H1 (cell line): ENCODE measurements around the gene FMNL2. TPM values are rescaled to one million over a fixed set of nuclear protein-coding genes. Genes with fewer than 3 reads are reported as not detected.

Source experiments
- BACH1 ChIP-seq: IDR thresholded peaks from 2 replicates; pipeline ENCODE4 v1.6.1; 2012; ENCODE audit warnings: low read length, improper control_type of control experiment
- CTBP2 ChIP-seq: IDR thresholded peaks from 2 replicates; pipeline ENCODE4 v1.7.0; 2011; ENCODE audit warnings: borderline replicate concordance, mild to moderate bottlenecking, moderate library complexity, mixed read lengths, low read length; ENCODE audit not compliant: insufficient read depth, insufficient read length
- MAFK ChIP-seq: IDR thresholded peaks from 2 replicates; pipeline ENCODE4 v1.6.1; 2012; ENCODE audit warnings: low read depth, mild to moderate bottlenecking, improper control_type of control experiment, low read length
- NANOG ChIP-seq: IDR thresholded peaks from 2 replicates; pipeline ENCODE4 v1.6.1; 2011; ENCODE audit warnings: low read length, low read depth, mild to moderate bottlenecking, inconsistent platforms; ENCODE audit not compliant: insufficient read depth, poor library complexity, severe bottlenecking
- RAD21 ChIP-seq, 2 experiments: IDR thresholded peaks in 1 of 2; conservative IDR thresholded peaks in 1 of 2; 2 replicates each; pipeline ENCODE4 v1.6.1; 2011; ENCODE audit warnings: low read depth in 2 of 2, low read length in 2 of 2, improper control_type of control experiment in 1 of 2, inconsistent platforms in 1 of 2, mild to moderate bottlenecking in 1 of 2, moderate library complexity in 1 of 2
- SIN3A ChIP-seq, 2 experiments: IDR thresholded peaks in 1 of 2; conservative IDR thresholded peaks in 1 of 2; 2 replicates each; pipeline ENCODE4 v1.6.1; 2011 to 2012; ENCODE audit warnings: low read length in 2 of 2, improper control_type of control experiment in 1 of 2, low read depth in 1 of 2, mild to moderate bottlenecking in 1 of 2
- polyA plus RNA-seq, 7 experiments: library from polyadenylated mRNA; depleted of rRNA in 3 of 7; stranded (reverse) in 5 of 7; unstranded in 2 of 7; fragments of >200 nt in 5 of 7; fragments of 200-250 nt in 2 of 7; gene quantifications; 1 replicate in 5 of 7; 2 replicates in 1 of 7; 4 replicates in 1 of 7; pipeline versions ENCODE4 v1.2.1 to v1.2.3, GENCODE V29; 2011 to 2013; ENCODE audit warnings: missing spikeins in 2 of 7, mixed read lengths in 2 of 7
- total RNA-seq: library from RNA; stranded (reverse); fragmentation: NEBNext Ultra II Directional; extraction: Animal tissue kit (Norgen Biotek cat#: 25700); gene quantifications from 2 replicates; pipeline ENCODE4 v1.2.1, GENCODE V29; 2021
- TF ChIP-seq, protein P1 (sequence below), 3 experiments: IDR thresholded peaks; 1 replicate in 2 of 3; 2 replicates in 1 of 3; pipeline versions ENCODE4 v1.5.1 to v1.6.1; 2011; ENCODE audit warnings: low read length in 3 of 3, mild to moderate bottlenecking in 3 of 3, inconsistent platforms in 2 of 3, low read depth in 1 of 3, moderate library complexity in 1 of 3; ENCODE audit not compliant: insufficient read depth in 1 of 3; ENCODE audit errors: control extremely low read depth in 1 of 3

FMNL2 gene
- total and polyA plus RNA-seq, 2 of the 8 experiments (the other 6 are each of a cell fraction or from before 2014, with no cell fraction given): 15.5 to 45.1 TPM

DNA sequence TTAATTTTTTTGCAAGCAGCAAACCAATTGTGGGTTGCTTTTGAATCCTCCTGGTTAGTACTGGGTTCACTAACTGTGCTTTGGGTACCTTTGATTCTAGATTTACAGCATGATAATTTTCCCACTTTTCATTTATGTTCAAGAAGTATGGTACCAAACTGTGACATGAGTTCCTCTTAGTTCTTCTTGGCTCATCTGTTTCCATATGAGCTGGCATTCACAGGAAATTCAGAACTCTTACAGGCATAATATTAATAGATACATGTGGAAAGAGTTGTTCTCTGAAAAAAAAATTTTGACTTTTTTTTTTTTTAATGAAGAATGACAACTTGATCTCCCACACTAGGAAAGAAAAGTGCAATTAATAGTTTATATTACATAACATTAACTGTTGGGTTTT is 59.4 kb downstream of the FMNL2 start (continued):
- TF ChIP-seq, protein P1, sequence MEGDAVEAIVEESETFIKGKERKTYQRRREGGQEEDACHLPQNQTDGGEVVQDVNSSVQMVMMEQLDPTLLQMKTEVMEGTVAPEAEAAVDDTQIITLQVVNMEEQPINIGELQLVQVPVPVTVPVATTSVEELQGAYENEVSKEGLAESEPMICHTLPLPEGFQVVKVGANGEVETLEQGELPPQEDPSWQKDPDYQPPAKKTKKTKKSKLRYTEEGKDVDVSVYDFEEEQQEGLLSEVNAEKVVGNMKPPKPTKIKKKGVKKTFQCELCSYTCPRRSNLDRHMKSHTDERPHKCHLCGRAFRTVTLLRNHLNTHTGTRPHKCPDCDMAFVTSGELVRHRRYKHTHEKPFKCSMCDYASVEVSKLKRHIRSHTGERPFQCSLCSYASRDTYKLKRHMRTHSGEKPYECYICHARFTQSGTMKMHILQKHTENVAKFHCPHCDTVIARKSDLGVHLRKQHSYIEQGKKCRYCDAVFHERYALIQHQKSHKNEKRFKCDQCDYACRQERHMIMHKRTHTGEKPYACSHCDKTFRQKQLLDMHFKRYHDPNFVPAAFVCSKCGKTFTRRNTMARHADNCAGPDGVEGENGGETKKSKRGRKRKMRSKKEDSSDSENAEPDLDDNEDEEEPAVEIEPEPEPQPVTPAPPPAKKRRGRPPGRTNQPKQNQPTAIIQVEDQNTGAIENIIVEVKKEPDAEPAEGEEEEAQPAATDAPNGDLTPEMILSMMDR (IDR thresholded peaks at IDR 0.05; ENCODE audit: control extremely low read depth in 1 of 3, insufficient read depth in 1 of 3, low read depth in 1 of 3, low read length in 3 of 3): no peak
- TF ChIP-seq NANOG (no peak), MAFK (no peak), SIN3A (conservative IDR thresholded peaks at IDR 0.05 in 1 of 2, IDR thresholded peaks at IDR 0.05 in 1 of 2; ENCODE audit: low read depth in 1 of 2, low read length in 2 of 2) (no peak), BACH1 (no peak), RAD21 (IDR thresholded peaks at IDR 0.05 in 1 of 2, conservative IDR thresholded peaks at IDR 0.05 in 1 of 2; ENCODE audit: low read depth in 2 of 2, low read length in 2 of 2) (no peak), CTBP2 (no peak)
